HepG2 (cell line): Measurements from ENCODE around the gene ACADVL. TPM values are rescaled to one million over a fixed set of nuclear protein-coding genes. Genes with fewer than 3 reads are reported as not detected.

Experiments
- ATAC-seq: fragments of 200-7000 bp; cut with Tn5 transposase; 3 replicates; pipeline ENCODE4 v1.9.1; 2020; ENCODE audit warnings: mild to moderate bottlenecking, moderate library complexity
- BruUV-seq: library from RNA; stranded (reverse); fragments of 400-500 nt; replicated peaks from 2 replicates; lab custom pipeline; 2021; lab: Mats Ljungman, UMichigan
- CTCF ChIA-PET: fragments of 300-600 bp; formaldehyde crosslinking; extraction: SDS; loops from one replicate; lab custom pipeline; 2021; ENCODE audit warnings: low total read pairs, inconsistent platforms, low intra/inter-chr PET ratio; lab: Yijun Ruan, JAX
- POLR2A ChIA-PET: fragments of 350-600 bp; sonication (Branson Sonifier 250); formaldehyde crosslinking; loops from one replicate; lab custom pipeline; 2020; ENCODE audit warnings: antibody characterized with exemption, inconsistent platforms; lab: Yijun Ruan, JAX
- DNase-seq: peaks from one replicate; pipeline ENCODE4 v3.0.0-alpha.2; 2015; ENCODE audit warnings: low spot score
- FAIRE-seq: peaks from 3 replicates; lab custom pipeline; 2011; peaks lifted over from hg19 to GRCh38; lab: Jason Lieb, UNC
- H2AFZ ChIP-seq: one replicate; pipeline ENCODE4 v1.6.1; 2011; ENCODE audit warnings: low read length, inconsistent platforms
- H3K27ac ChIP-seq: fragments of 300-600 bp; 3 replicates; pipeline ENCODE4 v1.8.0; 2011; ENCODE audit warnings: mixed run types, mild to moderate bottlenecking, mixed read lengths, low read length, inconsistent platforms; ENCODE audit not compliant: insufficient read depth; ENCODE audit errors: extremely low read length
- H3K27me3 ChIP-seq, 2 experiments: fragments of 200-600 bp in 1 of 2; 2 replicates in 1 of 2; 3 replicates in 1 of 2; pipeline versions ENCODE4 v1.6.0 to v1.8.0; 2011; ENCODE audit warnings: low read length in 2 of 2, mild to moderate bottlenecking in 2 of 2, moderate library complexity in 2 of 2, inconsistent platforms in 1 of 2; ENCODE audit not compliant: insufficient read depth in 2 of 2, control insufficient read depth in 1 of 2
- H3K36me3 ChIP-seq, 2 experiments: fragments of 200-600 bp in 1 of 2; replicated peaks in 1 of 2; 2 replicates in 1 of 2; 3 replicates in 1 of 2; pipeline versions ENCODE4 v1.5.1 to v1.8.0; 2011; ENCODE audit warnings: low read length in 2 of 2, inconsistent platforms in 1 of 2; ENCODE audit not compliant: insufficient read depth in 2 of 2, control insufficient read depth in 1 of 2
- H3K4me1 ChIP-seq: 2 replicates; pipeline ENCODE4 v1.5.1; 2012; ENCODE audit warnings: low read length, inconsistent platforms; ENCODE audit not compliant: insufficient read depth
- H3K4me2 ChIP-seq: 2 replicates; pipeline ENCODE4 v1.6.0; 2011; ENCODE audit warnings: low read depth, low read length, inconsistent platforms
- H3K4me3 ChIP-seq, 3 experiments: fragments of 200-600 bp in 1 of 3; sonication (generic), shearing (Covaris generic) in 1 of 3; replicated peaks in 1 of 3; 2 replicates each; pipeline ENCODE4 v1.5.1; 2011 to 2016; ENCODE audit warnings: low read length in 3 of 3, inconsistent platforms in 2 of 3, low read depth in 2 of 3, mild to moderate bottlenecking in 2 of 3, control low read depth in 1 of 3, mixed read lengths in 1 of 3; ENCODE audit not compliant: insufficient read depth in 1 of 3
- H3K79me2 ChIP-seq: one replicate; pipeline ENCODE4 v1.6.1; 2011; ENCODE audit warnings: low read length, inconsistent platforms; ENCODE audit not compliant: insufficient read depth
- H3K9ac ChIP-seq: 2 replicates; pipeline ENCODE4 v1.6.0; 2011; ENCODE audit warnings: mild to moderate bottlenecking, low read depth, low read length, inconsistent platforms; ENCODE audit not compliant: insufficient read depth
- H3K9me3 ChIP-seq: 2 replicates; pipeline ENCODE4 v1.5.1; 2012; ENCODE audit warnings: mild to moderate bottlenecking, low read length
- H4K20me1 ChIP-seq: 2 replicates; pipeline ENCODE4 v1.6.0; 2011; ENCODE audit warnings: inconsistent platforms, mild to moderate bottlenecking, low read length, moderate library complexity; ENCODE audit not compliant: insufficient read depth
- ATF6 ChIP-seq: sonication (generic); formaldehyde crosslinking; conservative IDR thresholded peaks from 2 replicates; pipeline ENCODE4 v1.4.0; 2020; ENCODE audit warnings: missing genetic modification reagents
- CBX5 ChIP-seq: sonication (generic); formaldehyde crosslinking; IDR thresholded peaks from 2 replicates; pipeline ENCODE4 v1.4.0; 2020; ENCODE audit warnings: missing genetic modification reagents, borderline replicate concordance
- CEBPB ChIP-seq: IDR thresholded peaks from 2 replicates; pipeline ENCODE4 v1.6.1; 2011; ENCODE audit warnings: low read depth, low read length, improper control_type of control experiment, borderline replicate concordance
- CHD2 ChIP-seq: IDR thresholded peaks from 2 replicates; pipeline ENCODE4 v1.6.1; 2011; ENCODE audit warnings: low read depth, low read length, improper control_type of control experiment
- KLF16 ChIP-seq, 2 experiments: sonication (generic) in 1 of 2; formaldehyde crosslinking in 1 of 2; IDR thresholded peaks; 2 replicates each; pipeline versions ENCODE4 v1.6.1 to v1.8.0; 2016 to 2023; ENCODE audit warnings: missing genetic modification reagents in 2 of 2, missing compliant biosample characterization in 1 of 2
- MXD4 ChIP-seq: IDR thresholded peaks from 2 replicates; pipeline ENCODE4 v1.6.1; 2016; ENCODE audit warnings: mild to moderate bottlenecking, missing biosample characterization, missing genetic modification reagents
- NFRKB ChIP-seq: fragments of 450-650 bp; IDR thresholded peaks from 2 replicates; pipeline ENCODE4 v1.6.1; 2017
- PLRG1 ChIP-seq: fragments of 450-650 bp; conservative IDR thresholded peaks from 2 replicates; pipeline ENCODE4 v1.6.1; 2016
- SATB2 ChIP-seq: sonication (generic); formaldehyde crosslinking; IDR thresholded peaks from 2 replicates; pipeline ENCODE4 v1.5.0; 2020; ENCODE audit warnings: missing genetic modification reagents
- SMAD3 ChIP-seq: sonication (generic); formaldehyde crosslinking; IDR thresholded peaks from 2 replicates; pipeline ENCODE4 v1.4.0; 2020; ENCODE audit warnings: missing genetic modification reagents
- STAT6 ChIP-seq: sonication (generic); formaldehyde crosslinking; IDR thresholded peaks from 2 replicates; pipeline ENCODE4 v1.4.0; 2020; ENCODE audit warnings: missing genetic modification reagents, mild to moderate bottlenecking, borderline replicate concordance
- TBP ChIP-seq: sonication (generic); formaldehyde crosslinking; IDR thresholded peaks from 2 replicates; pipeline ENCODE4 v1.5.0; 2020; ENCODE audit warnings: missing genetic modification reagents
- ZFP62 ChIP-seq: sonication (generic); formaldehyde crosslinking; IDR thresholded peaks from 2 replicates; pipeline ENCODE4 v1.4.0; 2020; ENCODE audit warnings: missing genetic modification reagents
- ZFX ChIP-seq: sonication (generic); formaldehyde crosslinking; IDR thresholded peaks from 2 replicates; pipeline ENCODE4 v1.4.0; 2020; ENCODE audit warnings: mild to moderate bottlenecking, low read depth, missing genetic modification reagents, moderate library complexity
- ZNF263 ChIP-seq: sonication (generic); formaldehyde crosslinking; IDR thresholded peaks from 2 replicates; pipeline ENCODE4 v1.4.0; 2020; ENCODE audit warnings: missing genetic modification reagents
- WGBS: methylation state at CpG from one replicate; pipeline ENCODE4 v1.1.6; 2017; ENCODE audit warnings: low lambda C conversion rate; 5-methylcytosine and 5-hydroxymethylcytosine counted together
- in situ Hi-C: cut with HindIII; loops from 2 replicates; pipeline ENCODE4 v1.10.0; 2017; ENCODE audit warnings: low pct_unique_long_range_greater_than_20kb; ENCODE audit not compliant: extremely low pct_ligation_motif_present
- intact Hi-C: fragments of 100-400 bp; cut with micrococcal nuclease; formaldehyde crosslinking; loops from one replicate; pipeline ENCODE4 v1.10.0; 2022; ENCODE audit not compliant: unreplicated experiment
- polyA plus RNA-seq, 8 experiments: library from polyadenylated mRNA; depleted of rRNA in 3 of 8; stranded (reverse) in 7 of 8; unstranded in 1 of 8; fragments of >200 nt; fragmentation: Illumina TruSeq in 4 of 8; extraction: Trizol in 4 of 8; gene quantifications; 2 replicates each; pipeline versions ENCODE4 v1.2.1 to v1.2.3, GENCODE V29; 2011 to 2016; ENCODE audit warnings: low read depth in 4 of 8, missing spikeins in 1 of 8, mixed read lengths in 1 of 8; ENCODE audit not compliant: insufficient read depth in 1 of 8
- total RNA-seq, 5 experiments: library from RNA; depleted of rRNA; stranded (reverse); fragments of >200 nt; fragmentation: Illumina TruSeq; extraction: Trizol; gene quantifications; 2 replicates each; pipeline ENCODE4 v1.2.3, GENCODE V29; 2016; ENCODE audit warnings: low read depth in 1 of 5
- TF ChIP-seq, protein P1 (sequence below): sonication (generic); formaldehyde crosslinking; IDR thresholded peaks from 2 replicates; pipeline ENCODE4 v1.8.0; 2022; ENCODE audit warnings: missing genetic modification reagents, mild to moderate bottlenecking, inconsistent platforms, borderline replicate concordance

The ACADVL gene
- total and polyA plus RNA-seq, 2 of the 13 experiments (the other 11 are each of a cell fraction or from before 2014, with no cell fraction given): 219 to 412 TPM

GRCh38 chr17:7215136-7215638 is 4.6 kb upstream of the ACADVL start:
- Histone ChIP-seq H3K27me3 (peaks cover 0 to 4% of the 10 kb centered on the region in 2 experiments; a peak in 2 of 5 replicates), H3K79me2 (peaks cover under 1% of the 10 kb centered on the region), H3K9me3 (no peaks in the 10 kb centered on the region), H3K4me2 (peak overlapping the region; percentile 77), H3K36me3 (no peaks in the 10 kb centered on the region), H4K20me1 (no peaks in the 10 kb centered on the region), H3K4me1 (peaks cover 56% of the 10 kb centered on the region), H2AFZ (no peak overlapping the region), H3K9ac (0 out of 2 replicates have a peak overlapping the region, but pooled peaks have one; percentile 28), H3K4me3 (peak overlapping the region in 2 of 3 experiments; percentile 22 to 68; a peak in 3 of 6 replicates), H3K27ac (no peak overlapping the region)
- ChIA-PET POLR2A (interaction anchor here (0.8 to 2.9 kb wide), 5 partner anchors 24 to 179 kb away, joined by 3 to 35 read pairs (median 4); partner anchors contain the start of genes ASGR1, ASGR2 and SLC16A13), CTCF (interaction anchor here (1.9 kb wide), 1 partner anchor 169 kb away, joined by 10 read pairs; no protein-coding TSS in a partner anchor)
- intact Hi-C loops: no loop called here
- 5% methylated on average over 5 of the region's 9 CpGs for WGBS
- ATAC-seq (peak; percentile 1), DNase-seq (peak; percentile 39), FAIRE-seq (peak; percentile 90)
- no TSS peak for BruUV-seq
- in situ Hi-C loops: loop anchor here (5.0 kb wide), 1 partner anchor 38 kb away; the partner anchor contains the start of gene ASGR1
- TF ChIP-seq KLF16 (CRISPR knock-in tag; IDR thresholded peaks at IDR 0.05) (0 out of 4 replicates have a peak, but pooled peaks of 1 of the 2 experiments have one; percentile 13), STAT6 (CRISPR knock-in tag) (no peak), SATB2 (CRISPR knock-in tag) (no peak), ZFX (CRISPR knock-in tag) (0 out of 2 replicates have a peak, but pooled peaks have one; percentile 7), MXD4 (0 out of 2 replicates have a peak, but pooled peaks have one; percentile 11), NFRKB (no peak), ZNF263 (CRISPR knock-in tag) (0 out of 2 replicates have a peak, but pooled peaks have one; percentile 39), TBP (CRISPR knock-in tag) (peak; percentile 97; the same call in 1 of the 2 replicates), ZFP62 (CRISPR knock-in tag) (0 out of 2 replicates have a peak, but pooled peaks have one; percentile 84), CBX5 (no peak), SMAD3 (CRISPR knock-in tag) (peak; percentile 4; the same call in 1 of the 2 replicates), CEBPB (peak; percentile 2; the same call in 1 of the 2 replicates), ATF6 (CRISPR knock-in tag) (no peak), CHD2 (no peak; the same call in 1 of the 2 replicates), PLRG1 (no peak)
- TF ChIP-seq, protein P1, sequence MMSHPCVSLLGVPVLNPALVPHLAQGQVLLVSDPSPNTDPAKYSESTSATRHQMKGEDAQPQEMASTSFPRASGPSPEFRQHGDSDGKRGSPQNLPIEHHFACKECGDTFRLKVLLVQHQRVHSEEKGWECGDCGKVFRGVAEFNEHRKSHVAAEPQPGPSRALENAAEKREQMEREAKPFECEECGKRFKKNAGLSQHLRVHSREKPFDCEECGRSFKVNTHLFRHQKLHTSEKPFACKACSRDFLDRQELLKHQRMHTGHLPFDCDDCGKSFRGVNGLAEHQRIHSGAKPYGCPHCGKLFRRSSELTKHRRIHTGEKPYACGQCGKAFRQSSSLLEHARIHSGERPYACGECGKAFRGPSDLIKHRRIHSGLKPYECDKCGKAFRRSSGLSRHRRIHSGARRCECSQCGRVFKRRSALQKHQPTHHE (CRISPR knock-in tag): no peak
